Stimulated activated CD8-positive, alpha-beta memory T cell treated with anti-CD3 and anti-CD28 coated beads, Interleukin-7, amount 100 ng/mL, for 1 hour (primary cell): Measurements from ENCODE around the gene GULP1.
"Not testable (repeated sequence)": the region's sequence is repeated elsewhere in the genome, so short reads cannot be mapped to it uniquely, and the experiment has no call there.

Experiments
- DNase-seq, 2 donors: peaks; one replicate each; pipeline ENCODE4 v3.0.0-alpha.2; 2020; ENCODE audit warnings: low read depth in 2 of 2

Gene GULP1

GRCh38 chr2:188415754-188416083 lies 124.0 kb downstream of the GULP1 start:
- DNase-seq = no peak

GRCh38 chr2:188416367-188416766 lies 124.7 kb downstream of the GULP1 start:
- DNase-seq = no peak

GRCh38 chr2:188422726-188423125 lies 131.1 kb downstream of the GULP1 start:
- no peak for DNase-seq

- no peak for DNase-seq
Observed at GRCh38 chr2:188425266-188425665, 133.6 kb downstream of the GULP1 start.

GRCh38 chr2:188426121-188426520 lies 134.4 kb downstream of the GULP1 start:
- DNase-seq = no peak

- DNase-seq = no peak
Observed at GRCh38 chr2:188430705-188431104, 139.0 kb downstream of the GULP1 start.

GRCh38 chr2:188434018-188434417 lies 142.3 kb downstream of the GULP1 start:
- DNase-seq = no peak

GRCh38 chr2:188435115-188435514 lies 143.4 kb downstream of the GULP1 start:
- DNase-seq = no peak

- DNase-seq = no peak
Observed at GRCh38 chr2:188437537-188437936, 145.9 kb downstream of the GULP1 start.

GRCh38 chr2:188439986-188440385 lies 148.3 kb downstream of the GULP1 start:
- no peak for DNase-seq

- no peak for DNase-seq
Observed at GRCh38 chr2:188440849-188441248, 149.2 kb downstream of the GULP1 start.

GRCh38 chr2:188441288-188441947 lies 149.7 kb downstream of the GULP1 start:
- no peak for DNase-seq

GRCh38 chr2:188443207-188443606 lies 151.5 kb downstream of the GULP1 start:
- no peak for DNase-seq

- DNase-seq = no peak
Observed at GRCh38 chr2:188444106-188444835, 152.6 kb downstream of the GULP1 start.

GRCh38 chr2:188449561-188449960 lies 157.9 kb downstream of the GULP1 start:
- no peak for DNase-seq

GRCh38 chr2:188449971-188450370 lies 158.3 kb downstream of the GULP1 start:
- DNase-seq = no peak

- DNase-seq = no peak
Observed at GRCh38 chr2:188450732-188451483, 159.2 kb downstream of the GULP1 start.

- DNase-seq = no peak
Observed at GRCh38 chr2:188452084-188452483, 160.4 kb downstream of the GULP1 start.

GRCh38 chr2:188456114-188456909 lies 164.6 kb downstream of the GULP1 start:
- no peak for DNase-seq

GRCh38 chr2:188459061-188459460 lies 167.4 kb downstream of the GULP1 start:
- no peak for DNase-seq

GRCh38 chr2:188466078-188466477 lies 174.4 kb downstream of the GULP1 start:
- DNase-seq = not testable (repeated sequence)

GRCh38 chr2:188466761-188467160 lies 175.1 kb downstream of the GULP1 start:
- DNase-seq = no peak
